GM12874 (cell line): Measurements from ENCODE around the gene ETF1.

Experiments used
- CTCF ChIP-seq: IDR thresholded peaks from 2 replicates; pipeline ENCODE4 v1.5.1; 2011; ENCODE audit warnings: low read depth, mild to moderate bottlenecking, control low read depth, low read length, moderate library complexity; ENCODE audit not compliant: insufficient read depth

ETF1 gene

GRCh38 chr5:138504799-138505198 is 38.2 kb downstream of the ETF1 start:
- TF ChIP-seq CTCF, result no peak

- TF ChIP-seq CTCF, result peak; percentile 68
Measured at GRCh38 chr5:138503487-138504270, 39.4 kb downstream of the ETF1 start.

GRCh38 chr5:138502521-138502920 is 40.5 kb downstream of the ETF1 start:
- no peak for TF ChIP-seq CTCF

- TF ChIP-seq CTCF, result no peak
Measured at GRCh38 chr5:138502121-138502520, 40.9 kb downstream of the ETF1 start.

GRCh38 chr5:138498376-138498775 is 44.7 kb downstream of the ETF1 start:
- TF ChIP-seq CTCF, result no peak

GRCh38 chr5:138495351-138495750 is 47.7 kb downstream of the ETF1 start:
- TF ChIP-seq CTCF, result no peak

GRCh38 chr5:138492560-138493045 is 50.4 kb downstream of the ETF1 start:
- TF ChIP-seq CTCF, result no peak
